Measurements from ENCODE around the gene PGR. TPM values are rescaled to one million over a fixed set of nuclear protein-coding genes. Genes with fewer than 3 reads are reported as not detected.

Gene PGR
- total and polyA plus RNA-seq, 2 experiments from 2014 or later = not detected

DNA sequence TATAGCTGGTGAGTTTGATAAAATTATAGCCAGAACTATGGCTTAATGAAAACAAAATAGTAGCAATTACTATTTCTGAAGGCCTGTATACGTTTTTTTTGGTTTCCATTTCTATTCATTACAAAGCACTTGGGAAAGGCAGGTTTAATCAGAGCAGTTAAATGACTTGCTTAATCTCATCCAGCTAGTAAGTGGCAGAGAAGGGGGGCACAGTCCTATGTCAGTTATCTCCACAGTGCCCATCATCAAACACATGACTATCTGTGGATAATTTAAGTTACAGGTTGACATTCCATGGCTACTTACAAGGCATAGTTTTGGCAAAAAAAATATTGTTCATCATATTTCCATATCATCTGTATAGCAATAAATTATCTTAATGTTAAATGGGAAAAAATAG, 93.7 kb downstream of the PGR start:
- H3K27ac ChIP-seq = no peak overlapping the region
- no peak overlapping the region for H3K4me3 ChIP-seq
- no peak overlapping the region for H2AFZ ChIP-seq
- no peaks in the 10 kb centered on the region for H3F3A ChIP-seq (ENCODE audit: insufficient read depth)
- H3K9me3 ChIP-seq (ENCODE audit: low read depth) = no peaks in the 10 kb centered on the region
- H3K4me1 ChIP-seq (ENCODE audit: insufficient read depth) = no peaks in the 10 kb centered on the region
- H4K20me1 ChIP-seq (ENCODE audit: insufficient read depth) = no peaks in the 10 kb centered on the region
- H3K36me3 ChIP-seq (ENCODE audit: low read depth) = no peaks in the 10 kb centered on the region
- no peak overlapping the region for H3K9ac ChIP-seq
- no peaks in the 10 kb centered on the region for H3K27me3 ChIP-seq (replicated peaks; ENCODE audit: insufficient read depth)
- in situ Hi-C loops (cut with MboI) = no loop called here
- no peaks in the 10 kb centered on the region for H3K9me2 ChIP-seq (ENCODE audit: insufficient read depth)
- TF ChIP-seq EZH2 (IDR thresholded peaks at IDR 0.05; ENCODE audit: insufficient read depth, poor library complexity, severe bottlenecking) = no peak
- no peak for TF ChIP-seq EZH2phosphoT487 (IDR thresholded peaks at IDR 0.05; ENCODE audit: insufficient read depth, low read depth)
- H3K4me2 ChIP-seq (ENCODE audit: unreplicated experiment) = no peak overlapping the region
- DNase-seq = no peak
- no peaks in the 10 kb centered on the region for H3K79me2 ChIP-seq (ENCODE audit: insufficient read depth)
- 16 to 39% methylated on average over 1 of the region's 1 CpG for WGBS, 2 experiments (ENCODE audit: low coverage in 1 of 2, low lambda C conversion rate in 2 of 2, missing lambda C conversion rate in 2 of 2)

DNA sequence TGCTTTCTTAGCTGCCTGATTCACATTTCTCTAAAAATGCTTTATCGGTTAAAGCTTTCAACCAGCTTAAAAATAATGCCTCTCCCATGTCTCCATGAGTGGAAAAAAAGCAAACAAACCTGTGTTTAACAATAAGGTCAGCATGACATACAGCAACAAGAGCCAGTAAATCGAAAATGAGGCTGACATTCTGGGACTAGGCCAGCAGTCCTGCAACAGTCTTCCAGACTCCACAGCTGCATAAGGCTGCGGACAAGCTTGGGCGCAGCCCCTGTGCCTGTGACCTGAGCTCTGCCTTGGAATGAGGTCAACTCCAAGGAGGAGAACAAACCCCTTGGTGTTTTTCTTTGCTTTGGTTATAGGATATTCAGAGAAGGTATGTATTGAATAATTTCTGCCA, 95.5 kb downstream of the PGR start:
- Histone ChIP-seq H3K36me3 (ENCODE audit: low read depth) (no peaks in the 10 kb centered on the region), H3F3A (ENCODE audit: insufficient read depth) (no peaks in the 10 kb centered on the region), H3K4me1 (ENCODE audit: insufficient read depth) (no peaks in the 10 kb centered on the region), H3K9ac (no peak overlapping the region), H3K79me2 (ENCODE audit: insufficient read depth) (no peaks in the 10 kb centered on the region), H2AFZ (no peak overlapping the region), H4K20me1 (ENCODE audit: insufficient read depth) (no peaks in the 10 kb centered on the region), H3K4me2 (ENCODE audit: unreplicated experiment) (no peak overlapping the region), H3K9me2 (ENCODE audit: insufficient read depth) (no peaks in the 10 kb centered on the region), H3K9me3 (ENCODE audit: low read depth) (no peaks in the 10 kb centered on the region), H3K27ac (no peak overlapping the region), H3K27me3 (replicated peaks; ENCODE audit: insufficient read depth) (no peaks in the 10 kb centered on the region), H3K4me3 (no peak overlapping the region)
- in situ Hi-C loops (cut with MboI) = no loop called here
- no peak for DNase-seq
- TF ChIP-seq EZH2 (IDR thresholded peaks at IDR 0.05; ENCODE audit: insufficient read depth, poor library complexity, severe bottlenecking) (no peak), EZH2phosphoT487 (IDR thresholded peaks at IDR 0.05; ENCODE audit: insufficient read depth, low read depth) (no peak)
- WGBS, 2 experiments (ENCODE audit: low coverage in 1 of 2, low lambda C conversion rate in 2 of 2, missing lambda C conversion rate in 2 of 2) = 43 to 50% methylated on average over 4 of the region's 4 CpGs

DNA sequence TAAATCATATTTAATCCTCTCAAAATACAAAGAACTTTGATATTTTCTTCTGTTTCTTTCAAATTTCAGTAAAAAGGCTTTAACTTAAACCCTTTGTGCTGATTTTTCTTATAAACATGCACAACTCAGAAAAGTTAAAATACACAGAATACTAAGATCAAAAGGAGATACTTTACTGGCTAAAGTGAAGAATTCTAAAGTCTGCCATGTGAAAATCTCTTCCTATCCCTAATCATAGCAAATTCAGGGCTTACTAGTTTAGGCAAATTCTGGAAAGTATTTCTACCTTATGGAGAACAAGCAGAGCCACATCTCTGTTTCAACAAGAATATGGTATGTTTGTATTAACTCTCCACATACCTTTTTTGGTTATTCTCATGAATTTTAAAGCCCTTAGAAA, 96.6 kb downstream of the PGR start:
- Histone ChIP-seq H3K4me2 (ENCODE audit: unreplicated experiment) (no peak overlapping the region), H3K36me3 (ENCODE audit: low read depth) (no peaks in the 10 kb centered on the region), H3K79me2 (ENCODE audit: insufficient read depth) (no peaks in the 10 kb centered on the region), H3K4me3 (no peak overlapping the region), H3K27ac (no peak overlapping the region), H3K4me1 (ENCODE audit: insufficient read depth) (no peaks in the 10 kb centered on the region), H3K9ac (no peak overlapping the region), H3K9me2 (ENCODE audit: insufficient read depth) (no peaks in the 10 kb centered on the region), H3F3A (ENCODE audit: insufficient read depth) (no peaks in the 10 kb centered on the region), H2AFZ (no peak overlapping the region), H3K27me3 (replicated peaks; ENCODE audit: insufficient read depth) (no peaks in the 10 kb centered on the region), H4K20me1 (ENCODE audit: insufficient read depth) (no peaks in the 10 kb centered on the region), H3K9me3 (ENCODE audit: low read depth) (no peaks in the 10 kb centered on the region)
- no peak for DNase-seq
- in situ Hi-C loops (cut with MboI) = no loop called here
- TF ChIP-seq EZH2 (IDR thresholded peaks at IDR 0.05; ENCODE audit: insufficient read depth, poor library complexity, severe bottlenecking) = no peak

DNA sequence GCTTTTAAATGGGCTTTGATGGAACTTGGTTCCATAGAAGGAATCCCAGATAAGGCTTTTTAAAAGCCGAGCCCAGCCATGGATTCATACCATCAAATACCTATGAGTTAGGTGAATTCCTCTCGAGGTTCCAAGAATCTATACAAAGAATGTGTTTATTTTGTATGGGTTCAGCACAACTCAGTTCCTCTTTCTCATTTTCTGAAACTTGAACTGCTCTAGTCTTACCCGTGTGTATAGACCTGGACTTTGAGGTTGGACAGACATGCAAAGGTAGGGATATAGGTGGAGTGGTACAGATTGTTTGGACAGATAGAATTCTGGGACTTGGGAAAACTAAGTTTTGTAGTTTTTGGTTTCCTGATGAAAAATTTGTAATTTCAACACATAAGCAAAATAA, 97.9 kb downstream of the PGR start:
- no peak overlapping the region for H3K9ac ChIP-seq
- WGBS, 2 experiments (ENCODE audit: low coverage in 1 of 2, low lambda C conversion rate in 2 of 2, missing lambda C conversion rate in 2 of 2) = 61 to 62% methylated on average over 3 of the region's 3 CpGs

DNA sequence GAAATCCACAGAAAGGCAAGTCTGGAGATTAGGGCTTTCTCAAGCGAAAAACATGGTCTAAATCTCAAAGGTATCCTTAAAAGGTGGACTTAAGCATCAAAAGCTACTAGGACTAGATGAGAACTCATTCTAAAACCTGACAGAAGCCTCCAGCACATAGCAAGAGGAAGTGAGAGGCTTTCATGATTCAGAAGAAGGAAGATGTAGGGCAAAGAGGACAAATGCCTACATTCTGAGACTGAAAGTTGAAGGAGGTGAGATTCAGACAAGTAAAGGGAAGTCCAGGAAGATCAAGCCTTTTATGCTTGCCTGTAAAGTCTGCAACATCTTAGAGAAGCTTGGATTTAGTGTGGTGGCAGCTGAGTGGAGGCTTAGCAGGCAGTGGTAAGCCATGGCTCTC, 98.9 kb downstream of the PGR start:
- H3K9me3 ChIP-seq (ENCODE audit: low read depth) = no peaks in the 10 kb centered on the region
- H3F3A ChIP-seq (ENCODE audit: insufficient read depth) = no peaks in the 10 kb centered on the region
- H3K27me3 ChIP-seq (replicated peaks; ENCODE audit: insufficient read depth) = no peaks in the 10 kb centered on the region
- H4K20me1 ChIP-seq (ENCODE audit: insufficient read depth) = no peaks in the 10 kb centered on the region
- H3K9ac ChIP-seq = no peak overlapping the region
- in situ Hi-C loops (cut with MboI) = no loop called here
- no peak overlapping the region for H3K4me3 ChIP-seq
- H3K27ac ChIP-seq = no peak overlapping the region
- no peaks in the 10 kb centered on the region for H3K79me2 ChIP-seq (ENCODE audit: insufficient read depth)
- H2AFZ ChIP-seq = no peak overlapping the region
- H3K9me2 ChIP-seq (ENCODE audit: insufficient read depth) = no peaks in the 10 kb centered on the region
- H3K4me1 ChIP-seq (ENCODE audit: insufficient read depth) = no peaks in the 10 kb centered on the region
- no peak overlapping the region for H3K4me2 ChIP-seq (ENCODE audit: unreplicated experiment)
- no peak for DNase-seq
- H3K36me3 ChIP-seq (ENCODE audit: low read depth) = no peaks in the 10 kb centered on the region
- WGBS, 2 experiments (ENCODE audit: low coverage in 1 of 2, low lambda C conversion rate in 2 of 2, missing lambda C conversion rate in 2 of 2) = 43 to 60% methylated on average over 1 of the region's 1 CpG
- no peak for TF ChIP-seq EZH2phosphoT487 (IDR thresholded peaks at IDR 0.05; ENCODE audit: insufficient read depth, low read depth)
- TF ChIP-seq EZH2 (IDR thresholded peaks at IDR 0.05; ENCODE audit: insufficient read depth, poor library complexity, severe bottlenecking) = no peak

More for the DNA sequence above, 97.9 kb downstream of the PGR start:
- H3K36me3 ChIP-seq (ENCODE audit: low read depth) = no peaks in the 10 kb centered on the region
- no peak overlapping the region for H3K4me3 ChIP-seq
- H2AFZ ChIP-seq = no peak overlapping the region
- no peak overlapping the region for H3K27ac ChIP-seq
- H3K9me3 ChIP-seq (ENCODE audit: low read depth) = no peaks in the 10 kb centered on the region
- H3K4me2 ChIP-seq (ENCODE audit: unreplicated experiment) = no peak overlapping the region
- H4K20me1 ChIP-seq (ENCODE audit: insufficient read depth) = no peaks in the 10 kb centered on the region
- H3K27me3 ChIP-seq (replicated peaks; ENCODE audit: insufficient read depth) = no peaks in the 10 kb centered on the region
- no peaks in the 10 kb centered on the region for H3K79me2 ChIP-seq (ENCODE audit: insufficient read depth)
- in situ Hi-C loops (cut with MboI) = no loop called here
- no peaks in the 10 kb centered on the region for H3K9me2 ChIP-seq (ENCODE audit: insufficient read depth)
- H3F3A ChIP-seq (ENCODE audit: insufficient read depth) = no peaks in the 10 kb centered on the region
- no peak for TF ChIP-seq EZH2phosphoT487 (IDR thresholded peaks at IDR 0.05; ENCODE audit: insufficient read depth, low read depth)
- no peak for TF ChIP-seq EZH2 (IDR thresholded peaks at IDR 0.05; ENCODE audit: insufficient read depth, poor library complexity, severe bottlenecking)
- H3K4me1 ChIP-seq (ENCODE audit: insufficient read depth) = no peaks in the 10 kb centered on the region
- DNase-seq = no peak
